Sciatic nerve (tissue), 2 donors: ENCODE measurements around the gene ARID3A. TPM values are rescaled to one million over a fixed set of nuclear protein-coding genes. Genes with fewer than 3 reads are reported as not detected.

Source experiments
- ATAC-seq: fragments of 200-7000 bp; cut with Tn5 transposase; one replicate; pipeline ENCODE4 v1.9.1; 2020; ENCODE audit warnings: mild to moderate bottlenecking, moderate library complexity
- DNase-seq: peaks from one replicate; pipeline ENCODE4 v3.0.0-alpha.2; 2020; ENCODE audit warnings: low spot score
- intact Hi-C: fragments of 100-400 bp; cut with DNase I; formaldehyde crosslinking; loops from one replicate; pipeline ENCODE4 v1.14.2; 2022
- total RNA-seq: library from RNA; stranded (reverse); fragmentation: NEBNext Ultra II Directional; extraction: Animal tissue kit (Norgen Biotek cat#: 25700); gene quantifications from one replicate; pipeline ENCODE4 v1.2.1, GENCODE V29; 2021
- donor health status: DM: no; HTN: no; CAD: no.
- donor health status: DM: no; HTN: no; CAD: no.

The ARID3A gene
- total RNA-seq, 1 donor from 2014 or later = 13.6 TPM

GRCh38 chr19:926323-926588 is 421 bp downstream of the ARID3A start:
- ATAC-seq = no peak
- no peak for DNase-seq
- intact Hi-C loops = loop anchor here (2.0 kb wide), 1 partner anchor 57 kb away; no protein-coding TSS in a partner anchor

GRCh38 chr19:926589-927350 is 935 bp downstream of the ARID3A start:
- intact Hi-C loops = loop anchor here (2.0 kb wide), 1 partner anchor 56 kb away; no protein-coding TSS in a partner anchor
- peak; percentile 85 for DNase-seq
- peak; percentile 73 for ATAC-seq

- peak; percentile 28 for ATAC-seq
- intact Hi-C loops = loop anchor here (2.0 kb wide), 1 partner anchor 55 kb away; no protein-coding TSS in a partner anchor
- DNase-seq = peak; percentile 83
Measured at GRCh38 chr19:927351-927779, 1.5 kb downstream of the ARID3A start.

GRCh38 chr19:927780-928401 is 2.1 kb downstream of the ARID3A start:
- DNase-seq (no peak), ATAC-seq (peak; percentile 2)
- intact Hi-C loops = loop anchor here (2.0 kb wide), 1 partner anchor 55 kb away; no protein-coding TSS in a partner anchor

- intact Hi-C loops = no loop called here
- ATAC-seq (no peak), DNase-seq (no peak)
Measured at GRCh38 chr19:928471-929202, 2.8 kb downstream of the ARID3A start.

- DNase-seq = no peak
- intact Hi-C loops = no loop called here
Measured at GRCh38 chr19:929203-929890, 3.5 kb downstream of the ARID3A start.

GRCh38 chr19:929891-930258 is 4.0 kb downstream of the ARID3A start:
- intact Hi-C loops = no loop called here
- ATAC-seq (no peak), DNase-seq (no peak)

More at GRCh38 chr19:929203-929890, 3.5 kb downstream of the ARID3A start:
- ATAC-seq = no peak

- intact Hi-C loops = no loop called here
- no peak for DNase-seq
Measured at GRCh38 chr19:931860-932647, 6.2 kb downstream of the ARID3A start.

GRCh38 chr19:932648-933552 is 7.1 kb downstream of the ARID3A start:
- DNase-seq (peak; percentile 87), ATAC-seq (peak; percentile 91)
- intact Hi-C loops = no loop called here

More at GRCh38 chr19:931860-932647, 6.2 kb downstream of the ARID3A start:
- ATAC-seq = no peak

- ATAC-seq (no peak), DNase-seq (no peak)
- intact Hi-C loops = no loop called here
Measured at GRCh38 chr19:933553-933882, 7.7 kb downstream of the ARID3A start.

GRCh38 chr19:934197-934840 is 8.5 kb downstream of the ARID3A start:
- no peak for DNase-seq
- intact Hi-C loops = no loop called here
- no peak for ATAC-seq

GRCh38 chr19:934865-935479 is 9.1 kb downstream of the ARID3A start:
- intact Hi-C loops = loop anchor here (5.0 kb wide), 1 partner anchor 302 kb away; the partner anchor contains the start of gene CBARP
- peak; percentile 79 for ATAC-seq
- DNase-seq = peak; percentile 87

- intact Hi-C loops = loop anchor here (5.0 kb wide), 1 partner anchor 301 kb away; the partner anchor contains the start of gene CBARP
- ATAC-seq (no peak), DNase-seq (no peak)
Measured at GRCh38 chr19:936175-936546, 10.3 kb downstream of the ARID3A start.

- no peak for ATAC-seq
- intact Hi-C loops = loop anchor here (5.0 kb wide), 1 partner anchor 300 kb away; the partner anchor contains the start of gene CBARP
Measured at GRCh38 chr19:937259-937694, 11.4 kb downstream of the ARID3A start.

GRCh38 chr19:938233-938923 is 12.5 kb downstream of the ARID3A start:
- intact Hi-C loops = loop anchor here (5.0 kb wide), 1 partner anchor 299 kb away; the partner anchor contains the start of gene CBARP
- DNase-seq (no peak), ATAC-seq (no peak)

More at GRCh38 chr19:937259-937694, 11.4 kb downstream of the ARID3A start:
- no peak for DNase-seq

- DNase-seq = no peak
- ATAC-seq = no peak
- intact Hi-C loops = loop anchor here (5.0 kb wide), 1 partner anchor 298 kb away; the partner anchor contains the start of gene CBARP
Measured at GRCh38 chr19:939439-939838, 13.6 kb downstream of the ARID3A start.
